GM18858 (cell line): ENCODE results near the gene HOXD8.
A peak's percentile ranks its signal among the peaks of the same experiment; 100 is the strongest.

Source experiments
- ATAC-seq: cut with Tn5 transposase; IDR thresholded peaks from one replicate; pipeline ENCODE4 v1.9.1; 2021; ENCODE audit not compliant: unreplicated experiment

The HOXD8 gene

GRCh38 chr2:176128172-176128981, 1.1 kb upstream of the HOXD8 start:
- no peak for ATAC-seq

GRCh38 chr2:176129813-176130146, 275 bp downstream of the HOXD8 start:
- ATAC-seq = no peak

GRCh38 chr2:176130147-176130956, 847 bp downstream of the HOXD8 start:
- no peak for ATAC-seq

- ATAC-seq = no peak
Observed at GRCh38 chr2:176130957-176131847, 1.7 kb downstream of the HOXD8 start.

GRCh38 chr2:176131848-176132158, 2.3 kb downstream of the HOXD8 start:
- ATAC-seq = no peak

GRCh38 chr2:176132205-176133171, 3.0 kb downstream of the HOXD8 start:
- no peak for ATAC-seq

- no peak for ATAC-seq
Observed at GRCh38 chr2:176133389-176133788, 3.9 kb downstream of the HOXD8 start.

- no peak for ATAC-seq
Observed at GRCh38 chr2:176134035-176134434, 4.5 kb downstream of the HOXD8 start.

GRCh38 chr2:176135035-176135440, 5.5 kb downstream of the HOXD8 start:
- no peak for ATAC-seq

- ATAC-seq = no peak
Observed at GRCh38 chr2:176136374-176137251, 7.1 kb downstream of the HOXD8 start.

- ATAC-seq = no peak
Observed at GRCh38 chr2:176137252-176137580, 7.7 kb downstream of the HOXD8 start.

- ATAC-seq = no peak
Observed at GRCh38 chr2:176137906-176138305, 8.4 kb downstream of the HOXD8 start.

- ATAC-seq = no peak
Observed at GRCh38 chr2:176138526-176138922, 9.0 kb downstream of the HOXD8 start.

- no peak for ATAC-seq
Observed at GRCh38 chr2:176138923-176139660, 9.6 kb downstream of the HOXD8 start.

- no peak for ATAC-seq
Observed at GRCh38 chr2:176139661-176140512, 10.4 kb downstream of the HOXD8 start.

GRCh38 chr2:176140513-176141317, 11.2 kb downstream of the HOXD8 start:
- ATAC-seq = peak; percentile 83

- ATAC-seq = no peak
Observed at GRCh38 chr2:176142281-176142680, 12.8 kb downstream of the HOXD8 start.
